ENCODE data around the gene TRPM3.
A peak's percentile ranks its signal among the peaks of the same experiment; 100 is the strongest.

The TRPM3 gene

GRCh38 chr9:70569791-70570190, 551.6 kb downstream of the TRPM3 start:
- no peak for DNase-seq

GRCh38 chr9:70569070-70569772, 552.2 kb downstream of the TRPM3 start:
- no peak for DNase-seq

GRCh38 chr9:70567511-70567910, 553.9 kb downstream of the TRPM3 start:
- no peak for DNase-seq

- DNase-seq: no peak
Measured at GRCh38 chr9:70566751-70567150, 554.7 kb downstream of the TRPM3 start.

GRCh38 chr9:70566066-70566465, 555.4 kb downstream of the TRPM3 start:
- DNase-seq: no peak

GRCh38 chr9:70564468-70565335, 556.7 kb downstream of the TRPM3 start:
- peak; percentile 81 for DNase-seq

GRCh38 chr9:70563431-70564204, 557.8 kb downstream of the TRPM3 start:
- DNase-seq: no peak

GRCh38 chr9:70563010-70563409, 558.4 kb downstream of the TRPM3 start:
- DNase-seq: no peak

- DNase-seq: no peak
Measured at GRCh38 chr9:70561786-70562395, 559.5 kb downstream of the TRPM3 start.

GRCh38 chr9:70561111-70561510, 560.3 kb downstream of the TRPM3 start:
- DNase-seq: no peak

- DNase-seq: no peak
Measured at GRCh38 chr9:70559102-70559501, 562.3 kb downstream of the TRPM3 start.

GRCh38 chr9:70557661-70558369, 563.6 kb downstream of the TRPM3 start:
- DNase-seq: no peak

GRCh38 chr9:70556771-70557170, 564.6 kb downstream of the TRPM3 start:
- DNase-seq: no peak

- DNase-seq: no peak
Measured at GRCh38 chr9:70554881-70555280, 566.5 kb downstream of the TRPM3 start.

- DNase-seq: no peak
Measured at GRCh38 chr9:70553707-70554673, 567.4 kb downstream of the TRPM3 start.

- DNase-seq: no peak
Measured at GRCh38 chr9:70552561-70552960, 568.9 kb downstream of the TRPM3 start.

GRCh38 chr9:70551801-70552200, 569.6 kb downstream of the TRPM3 start:
- DNase-seq: no peak

- no peak for DNase-seq
Measured at GRCh38 chr9:70551396-70551795, 570.0 kb downstream of the TRPM3 start.

GRCh38 chr9:70549926-70550325, 571.5 kb downstream of the TRPM3 start:
- DNase-seq: no peak

- no peak for DNase-seq
Measured at GRCh38 chr9:70542311-70542931, 579.0 kb downstream of the TRPM3 start.

- no peak for DNase-seq
Measured at GRCh38 chr9:70540016-70540415, 581.4 kb downstream of the TRPM3 start.
